Gastrocnemius medialis (tissue), 4 donors: ENCODE results near the gene USP19. TPM values are rescaled to one million over a fixed set of nuclear protein-coding genes. Genes with fewer than 3 reads are reported as not detected.

Experiments
- ATAC-seq, 2 donors: fragments of 150-250 bp; one replicate each; pipeline ENCODE4 v1.9.1; 2016
- DNase-seq, 2 donors: peaks; one replicate each; pipeline ENCODE4 v3.0.0-alpha.2; 2019
- H3K27ac ChIP-seq, 4 donors: fragments of 200-600 bp; sonication (generic); 1 replicate in 1 of 4; 2 replicates in 3 of 4; pipeline ENCODE4 v1.5.1; 2016 to 2018; ENCODE audit warnings: mild to moderate bottlenecking in 2 of 4, moderate library complexity in 1 of 4
- H3K27me3 ChIP-seq, 3 donors: fragments of 200-600 bp; sonication (generic) in 2 of 3; 1 replicate in 1 of 3; 2 replicates in 2 of 3; pipeline versions ENCODE4 v1.5.1 to v1.6.0; 2016 to 2019; ENCODE audit warnings: mild to moderate bottlenecking in 1 of 3, moderate library complexity in 1 of 3
- H3K36me3 ChIP-seq, 2 donors: fragments of 200-600 bp; sonication (generic) in 1 of 2; one replicate each; pipeline ENCODE4 v1.5.1; 2017 to 2018
- H3K4me1 ChIP-seq, 2 donors: fragments of 200-600 bp; sonication (generic) in 1 of 2; one replicate each; pipeline ENCODE4 v1.5.1; 2016 to 2017; ENCODE audit warnings: mild to moderate bottlenecking in 2 of 2
- H3K4me3 ChIP-seq, 4 donors: fragments of 200-600 bp; sonication (generic) in 3 of 4; 1 replicate in 1 of 4; 2 replicates in 3 of 4; pipeline ENCODE4 v1.5.1; 2016 to 2019; ENCODE audit warnings: mild to moderate bottlenecking in 2 of 4
- H3K9me3 ChIP-seq, 3 donors: fragments of 200-600 bp; sonication (generic) in 2 of 3; 1 replicate in 1 of 3; 2 replicates in 2 of 3; pipeline ENCODE4 v1.5.1; 2016 to 2019
- CTCF ChIP-seq, 5 experiments: fragments of 450-650 bp in 3 of 5; fragments of 200-600 bp in 2 of 5; sonication (generic) in 2 of 5; IDR thresholded peaks in 4 of 5; conservative IDR thresholded peaks in 1 of 5; 1 replicate in 4 of 5; 2 replicates in 1 of 5; pipeline ENCODE4 v1.5.1; 2016 to 2019; ENCODE audit warnings: antibody characterized with exemption in 5 of 5, mild to moderate bottlenecking in 3 of 5, moderate library complexity in 3 of 5
- POLR2A ChIP-seq, 2 donors: fragments of 450-650 bp; IDR thresholded peaks; one replicate each; pipeline ENCODE4 v1.6.1; 2017; ENCODE audit warnings: antibody characterized with exemption in 2 of 2, mild to moderate bottlenecking in 2 of 2, moderate library complexity in 2 of 2
- in situ Hi-C, 4 donors: fragments of 200-750 bp; cut with MboI; loops; one replicate each; pipeline versions ENCODE4 v1.15.0 to v1.8.0; 2017; ENCODE audit warnings: low sequenced_read_pairs in 4 of 4
- intact Hi-C: fragments of 100-400 bp; cut with DNase I; formaldehyde crosslinking; loops from one replicate; pipeline ENCODE4 v1.15.1; 2023; ENCODE audit warnings: low total_unique reads
- total RNA-seq, 4 donors: library from RNA; depleted of rRNA; stranded (reverse); fragments of >200 nt; gene quantifications; one replicate each; pipeline versions ENCODE4 v1.1.0 to v1.2.3, GENCODE V29; 2016

Gene USP19
- total RNA-seq, 4 donors from 2014 or later = 100 to 188 (median 128) TPM

- no peaks in the 10 kb centered on the region for H3K9me3 ChIP-seq
- no peak for TF ChIP-seq POLR2A (IDR thresholded peaks at IDR 0.05)
- TF ChIP-seq CTCF (IDR thresholded peaks at IDR 0.05 in 4 of 5, conservative IDR thresholded peaks at IDR 0.05 in 1 of 5) = no peak
- H3K36me3 ChIP-seq = peaks cover 0 to 9% of the 10 kb centered on the region in 2 donors
- no peaks in the 10 kb centered on the region for H3K27me3 ChIP-seq
- H3K4me3 ChIP-seq = peak overlapping the region; percentile 64 to 88 (median 81)
- intact Hi-C loops = loop anchor here (5.0 kb wide), 1 partner anchor 73 kb away; the partner anchor contains the start of gene QRICH1
- in situ Hi-C loops = loop anchor here (10.0 kb wide), 2 partner anchors 280 to 290 kb away; no protein-coding TSS in a partner anchor
- peak overlapping the region; percentile 80 to 92 (median 86) for H3K27ac ChIP-seq
- ATAC-seq (no peak), DNase-seq (no peak)
- peaks cover 18 to 28% of the 10 kb centered on the region in 2 donors for H3K4me1 ChIP-seq
Observed at GRCh38 chr3:49164983-49165720, 44.5 kb upstream of the USP19 start.

- ATAC-seq (no peak), DNase-seq (no peak)
- intact Hi-C loops (no loop called here), in situ Hi-C loops (loop anchor here (10.0 kb wide), 2 partner anchors 281 to 291 kb away; no protein-coding TSS in a partner anchor)
- Histone ChIP-seq H3K36me3 (peaks cover 0 to 9% of the 10 kb centered on the region in 2 donors), H3K4me1 (peaks cover 18 to 28% of the 10 kb centered on the region in 2 donors), H3K27ac (no peak overlapping the region), H3K27me3 (no peaks in the 10 kb centered on the region), H3K4me3 (no peak overlapping the region), H3K9me3 (no peaks in the 10 kb centered on the region)
- TF ChIP-seq POLR2A (IDR thresholded peaks at IDR 0.05) (no peak), CTCF (IDR thresholded peaks at IDR 0.05 in 4 of 5, conservative IDR thresholded peaks at IDR 0.05 in 1 of 5) (no peak)
Observed at GRCh38 chr3:49163609-49164008, 43.0 kb upstream of the USP19 start.

GRCh38 chr3:49162751-49163419 lies 42.3 kb upstream of the USP19 start:
- H3K4me3 ChIP-seq = no peak overlapping the region
- H3K9me3 ChIP-seq = no peaks in the 10 kb centered on the region
- no peaks in the 10 kb centered on the region for H3K27me3 ChIP-seq
- peaks cover 18 to 28% of the 10 kb centered on the region in 2 donors for H3K4me1 ChIP-seq
- peaks cover 0 to 9% of the 10 kb centered on the region in 2 donors for H3K36me3 ChIP-seq
- intact Hi-C loops (no loop called here), in situ Hi-C loops (loop anchor here (10.0 kb wide), 2 partner anchors 282 to 292 kb away; no protein-coding TSS in a partner anchor)
- TF ChIP-seq CTCF (IDR thresholded peaks at IDR 0.05 in 4 of 5, conservative IDR thresholded peaks at IDR 0.05 in 1 of 5) (no peak), POLR2A (IDR thresholded peaks at IDR 0.05) (no peak)
- ATAC-seq (no peak), DNase-seq (no peak)
- H3K27ac ChIP-seq = no peak overlapping the region

DNA sequence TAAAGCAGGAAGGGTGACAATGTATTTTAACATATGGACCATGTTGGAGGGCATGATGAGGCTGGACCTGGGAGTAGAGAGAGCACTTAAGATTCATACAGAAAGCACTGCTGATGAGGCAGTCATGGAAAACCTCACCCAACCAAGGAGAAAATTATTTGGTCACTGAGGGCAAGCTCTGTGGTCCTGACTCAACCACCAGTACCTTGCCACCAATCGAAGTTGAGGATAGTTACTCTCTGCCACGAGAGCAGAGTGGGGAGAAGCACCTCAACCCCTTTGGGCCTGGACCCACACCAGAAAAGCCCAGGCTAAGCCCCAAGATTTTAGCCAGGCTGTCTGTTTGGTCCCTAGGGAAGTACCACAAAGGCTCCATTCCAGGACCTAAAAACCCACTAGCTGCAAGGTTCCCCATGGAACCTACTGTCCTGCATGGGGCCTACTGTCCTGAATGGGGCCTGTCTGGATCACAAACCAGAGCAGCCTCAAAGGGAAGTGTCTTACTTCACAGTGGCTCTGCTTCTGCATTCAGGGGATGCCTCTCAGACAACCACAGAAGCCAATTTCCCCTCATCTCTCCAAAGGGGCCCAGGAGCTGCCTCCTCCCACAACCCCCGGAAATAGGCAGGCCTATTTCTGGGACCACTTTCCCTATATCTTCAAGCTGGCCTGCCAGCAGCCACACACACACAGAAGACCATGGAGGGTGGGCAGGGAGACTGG lies 41.3 kb upstream of the USP19 start:
- H3K27ac ChIP-seq = no peak overlapping the region
- no peak for TF ChIP-seq CTCF (IDR thresholded peaks at IDR 0.05 in 4 of 5, conservative IDR thresholded peaks at IDR 0.05 in 1 of 5)
- no peak overlapping the region for H3K4me3 ChIP-seq
- H3K27me3 ChIP-seq = no peaks in the 10 kb centered on the region
- in situ Hi-C loops (loop anchor here (10.0 kb wide), 2 partner anchors 283 to 293 kb away; no protein-coding TSS in a partner anchor), intact Hi-C loops (no loop called here)
- ATAC-seq (no peak), DNase-seq (no peak)
- peaks cover 0 to 9% of the 10 kb centered on the region in 2 donors for H3K36me3 ChIP-seq
- H3K4me1 ChIP-seq = peaks cover 18 to 27% of the 10 kb centered on the region in 2 donors
- no peaks in the 10 kb centered on the region for H3K9me3 ChIP-seq
